MCF 10A (cell line): ENCODE data around the gene TMEM254. TPM values are rescaled to one million over a fixed set of nuclear protein-coding genes. Genes with fewer than 3 reads are reported as not detected.

ENCODE experiments used
- BruUV-seq: library from RNA; stranded (reverse); fragments of 400-500 nt; replicated peaks from 2 replicates; lab custom pipeline; 2021; lab: Mats Ljungman, UMichigan
- CTCF ChIA-PET: fragments of 300-600 bp; sonication (Branson Sonifier 250); formaldehyde crosslinking; extraction: SDS; loops from one replicate; lab custom pipeline; 2021; ENCODE audit warnings: antibody characterized with exemption, inconsistent platforms; lab: Yijun Ruan, JAX
- POLR2A ChIA-PET: fragments of 300-600, 350-650 bp; sonication (Branson Sonifier 250); formaldehyde crosslinking; extraction: SDS; loops from one replicate; lab custom pipeline; 2020; ENCODE audit warnings: antibody characterized with exemption, inconsistent platforms; lab: Yijun Ruan, JAX
- DNase-seq: peaks from one replicate; pipeline ENCODE4 v3.0.0-alpha.2; 2018; ENCODE audit not compliant: unreplicated experiment
- H3K27ac Mint-ChIP-seq: one replicate; pipeline ENCODE4 v1.8.0; 2022; ENCODE audit warnings: mild to moderate bottlenecking, low read depth, mixed read lengths; ENCODE audit not compliant: unreplicated experiment
- H3K27me3 Mint-ChIP-seq: one replicate; pipeline ENCODE4 v1.8.0; 2022; ENCODE audit warnings: mixed read lengths; ENCODE audit not compliant: insufficient read depth, unreplicated experiment
- H3K36me3 Mint-ChIP-seq: one replicate; pipeline ENCODE4 v1.8.0; 2022; ENCODE audit warnings: mild to moderate bottlenecking, moderate library complexity, mixed read lengths; ENCODE audit not compliant: insufficient read depth, unreplicated experiment
- H3K4me1 Mint-ChIP-seq: one replicate; pipeline ENCODE4 v1.8.0; 2022; ENCODE audit warnings: mixed read lengths; ENCODE audit not compliant: insufficient read depth, unreplicated experiment
- H3K4me3 Mint-ChIP-seq: one replicate; pipeline ENCODE4 v1.8.0; 2022; ENCODE audit warnings: mild to moderate bottlenecking, moderate library complexity, mixed read lengths; ENCODE audit not compliant: unreplicated experiment
- H3K9me3 Mint-ChIP-seq: one replicate; pipeline ENCODE4 v1.8.0; 2022; ENCODE audit warnings: mixed read lengths; ENCODE audit not compliant: unreplicated experiment
- intact Hi-C: fragments of 100-400 bp; cut with micrococcal nuclease; formaldehyde crosslinking; loops from 2 replicates; pipeline ENCODE4 v1.14.1; 2022
- total RNA-seq: library from RNA; stranded (reverse); gene quantifications from 2 replicates; pipeline ENCODE4 v1.2.3, GENCODE V29; 2022
- TF ChIP-seq, protein P1 (sequence below): fragments of 200-600 bp; IDR thresholded peaks from one replicate; pipeline ENCODE4 v1.8.0; 2022; ENCODE audit warnings: antibody characterized with exemption, mild to moderate bottlenecking; ENCODE audit not compliant: unreplicated experiment

TMEM254 gene
- total RNA-seq, 1 experiment from 2014 or later, result 24.7 TPM

DNA sequence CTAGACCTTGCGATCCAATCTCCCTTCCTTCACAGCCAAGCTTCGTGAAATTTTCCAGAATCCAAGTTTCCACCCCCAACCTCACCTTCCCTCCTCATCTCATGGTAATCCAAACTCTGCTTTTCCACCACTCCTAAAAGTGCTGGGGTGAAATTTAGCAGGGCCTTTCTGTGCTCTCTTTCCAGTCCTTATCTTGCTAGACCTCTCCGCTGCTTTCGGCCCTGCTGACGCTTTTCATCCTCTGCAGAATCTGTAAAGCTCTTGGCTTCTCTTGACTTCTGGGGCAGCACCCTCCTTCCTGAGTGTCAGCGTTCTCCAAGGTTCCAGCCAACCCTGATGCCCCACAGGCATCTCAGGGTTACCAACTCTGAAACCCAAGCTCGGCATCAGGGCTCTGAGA, 61.8 kb downstream of the TMEM254 start:
- TF ChIP-seq, protein P1, sequence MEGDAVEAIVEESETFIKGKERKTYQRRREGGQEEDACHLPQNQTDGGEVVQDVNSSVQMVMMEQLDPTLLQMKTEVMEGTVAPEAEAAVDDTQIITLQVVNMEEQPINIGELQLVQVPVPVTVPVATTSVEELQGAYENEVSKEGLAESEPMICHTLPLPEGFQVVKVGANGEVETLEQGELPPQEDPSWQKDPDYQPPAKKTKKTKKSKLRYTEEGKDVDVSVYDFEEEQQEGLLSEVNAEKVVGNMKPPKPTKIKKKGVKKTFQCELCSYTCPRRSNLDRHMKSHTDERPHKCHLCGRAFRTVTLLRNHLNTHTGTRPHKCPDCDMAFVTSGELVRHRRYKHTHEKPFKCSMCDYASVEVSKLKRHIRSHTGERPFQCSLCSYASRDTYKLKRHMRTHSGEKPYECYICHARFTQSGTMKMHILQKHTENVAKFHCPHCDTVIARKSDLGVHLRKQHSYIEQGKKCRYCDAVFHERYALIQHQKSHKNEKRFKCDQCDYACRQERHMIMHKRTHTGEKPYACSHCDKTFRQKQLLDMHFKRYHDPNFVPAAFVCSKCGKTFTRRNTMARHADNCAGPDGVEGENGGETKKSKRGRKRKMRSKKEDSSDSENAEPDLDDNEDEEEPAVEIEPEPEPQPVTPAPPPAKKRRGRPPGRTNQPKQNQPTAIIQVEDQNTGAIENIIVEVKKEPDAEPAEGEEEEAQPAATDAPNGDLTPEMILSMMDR, result no peak
- BruUV-seq, result no TSS peak
- no peaks in the 10 kb centered on the region for H3K9me3 Mint-ChIP-seq
- peaks cover 10% of the 10 kb centered on the region for H3K4me1 Mint-ChIP-seq
- no peak for DNase-seq
- H3K36me3 Mint-ChIP-seq, result peaks cover 8% of the 10 kb centered on the region
- ChIA-PET CTCF (interaction anchor here (1.0 to 5.1 kb wide), 2 partner anchors 10 to 81 kb away, joined by 4 to 66 read pairs; no protein-coding TSS in a partner anchor), POLR2A (no interaction called here)
- H3K4me3 Mint-ChIP-seq, result no peak overlapping the region
- intact Hi-C loops, result no loop called here
- H3K27ac Mint-ChIP-seq, result no peak overlapping the region
- H3K27me3 Mint-ChIP-seq, result no peaks in the 10 kb centered on the region

- BruUV-seq, result no TSS peak
- no peak overlapping the region for H3K27ac Mint-ChIP-seq
- ChIA-PET POLR2A (interaction anchor here (1.7 to 3.0 kb wide), 2 partner anchors 63 kb away, joined by 3 to 13 read pairs; partner anchors contain the start of gene TMEM254), CTCF (interaction anchor here (0.6 to 5.1 kb wide), 4 partner anchors 9 to 214 kb away, joined by 4 to 66 read pairs (median 6); no protein-coding TSS in a partner anchor)
- TF ChIP-seq, protein P1, result no peak
- H3K9me3 Mint-ChIP-seq, result no peaks in the 10 kb centered on the region
- peaks cover 8% of the 10 kb centered on the region for H3K36me3 Mint-ChIP-seq
- H3K27me3 Mint-ChIP-seq, result no peaks in the 10 kb centered on the region
- peaks cover 16% of the 10 kb centered on the region for H3K4me1 Mint-ChIP-seq
- no peak overlapping the region for H3K4me3 Mint-ChIP-seq
- no peak for DNase-seq
- intact Hi-C loops, result no loop called here
Measured at GRCh38 chr10:80141696-80142460, 63.4 kb downstream of the TMEM254 start.

Other genes with a start within 250 kb of the TMEM254 start
- 0.23 TPM in 1 of 2 replicates, not detected in the other for gene SFTPD, start 129.6 kb upstream of the TMEM254 start, total RNA-seq
- 0.93 and 1.0 TPM in 2 replicates for gene PLAC9, start 54.1 kb downstream of the TMEM254 start, total RNA-seq
- 68.5 and 93.8 TPM in 2 replicates for gene ANXA11, start 126.9 kb downstream of the TMEM254 start, total RNA-seq
- gene MAT1A, start 211.0 kb downstream of the TMEM254 start, total RNA-seq, result 0.26 TPM in 1 of 2 replicates, not detected in the other